Measurements from ENCODE around the gene PTH2R. TPM values are rescaled to one million over a fixed set of nuclear protein-coding genes. Genes with fewer than 3 reads are reported as not detected.

The PTH2R gene
- total RNA-seq, 1 experiment from 2014 or later: 0.12 TPM

GRCh38 chr2:208379192-208379591, 27.4 kb upstream of the PTH2R start:
- Histone ChIP-seq H3K9ac (ENCODE audit: low read length) (no peak overlapping the region), H3K4me3 (replicated peaks in 1 of 2; ENCODE audit: low read depth in 1 of 2, low read length in 2 of 2) (no peak overlapping the region), H3K27ac (ENCODE audit: low read depth, low read length) (no peak overlapping the region), H3K4me2 (ENCODE audit: low read length) (no peak overlapping the region), H3K9me2 (ENCODE audit: insufficient read depth) (no peaks in the 10 kb centered on the region), H3K9me3 (ENCODE audit: control insufficient read depth in 1 of 2, insufficient read depth in 1 of 2, low read depth in 1 of 2, low read length in 2 of 2) (no peaks in the 10 kb centered on the region), H3K4me1 (ENCODE audit: control insufficient read depth in 1 of 2, insufficient read depth in 2 of 2, low read length in 2 of 2) (no peaks in the 10 kb centered on the region), H3K27me3 (ENCODE audit: insufficient read depth, low read length) (0 out of 2 replicates have a peak, but pooled peaks cover 3% of the 10 kb centered on the region), H3K79me2 (ENCODE audit: insufficient read depth, low read length) (no peaks in the 10 kb centered on the region), H4K20me1 (ENCODE audit: insufficient read depth) (no peaks in the 10 kb centered on the region), H2AFZ (ENCODE audit: low read depth, low read length, poor library complexity, severe bottlenecking) (no peak overlapping the region), H3K36me3 (ENCODE audit: control insufficient read depth in 1 of 2, insufficient read depth in 2 of 2, low read length in 2 of 2) (no peaks in the 10 kb centered on the region)
- intact Hi-C loops (cut with micrococcal nuclease): no loop called here
- CTCF ChIA-PET: no interaction called here
- TF ChIP-seq JUND (IDR thresholded peaks at IDR 0.05): no peak
- TF ChIP-seq ELF1 (IDR thresholded peaks at IDR 0.05; ENCODE audit: borderline replicate concordance, low read depth): no peak
- no peak for TF ChIP-seq POLR2AphosphoS5 (IDR thresholded peaks at IDR 0.05; ENCODE audit: low read depth, low read length)
- no peak for TF ChIP-seq MAX (IDR thresholded peaks at IDR 0.05)
- no peak for TF ChIP-seq SIN3A (IDR thresholded peaks at IDR 0.05; ENCODE audit: low read depth)
- TF ChIP-seq ZBTB33 (IDR thresholded peaks at IDR 0.05; ENCODE audit: extremely low read depth, insufficient replicate concordance, low read length): no peak
- TF ChIP-seq CEBPB (IDR thresholded peaks at IDR 0.05; ENCODE audit: low read depth): no peak
- no peak for TF ChIP-seq YY1 (IDR thresholded peaks at IDR 0.05; ENCODE audit: extremely low read depth, insufficient replicate concordance, low read depth, low read length)
- no peak for TF ChIP-seq RAD21 (IDR thresholded peaks at IDR 0.05; ENCODE audit: low read depth)
- no peak for TF ChIP-seq ZFX (IDR thresholded peaks at IDR 0.05)
- no peak for TF ChIP-seq ATF3 (IDR thresholded peaks at IDR 0.05)
- no peak for TF ChIP-seq FOSL1 (IDR thresholded peaks at IDR 0.05; ENCODE audit: low read depth)
- TF ChIP-seq REST (IDR thresholded peaks at IDR 0.05; ENCODE audit: low read depth): no peak
- no peak for TF ChIP-seq CTCF (IDR thresholded peaks at IDR 0.05 in 2 of 3, conservative IDR thresholded peaks at IDR 0.05 in 1 of 3; ENCODE audit: borderline replicate concordance in 1 of 3, insufficient read depth in 1 of 3, low read depth in 2 of 3, low read length in 2 of 3)
- no peak for TF ChIP-seq ZNF274 (IDR thresholded peaks at IDR 0.05; ENCODE audit: low read depth, low read length)
- RAD21 ChIA-PET (ENCODE audit: low non-redundant PET in 1 of 2, low total read pairs in 2 of 2, uncharacterized antibody in 2 of 2, unreplicated experiment in 2 of 2): no interaction called here
- ATAC-seq (no peak), DNase-seq (ENCODE audit: low read depth, low spot score) (no peak)
- no TSS peak for BruUV-seq (replicated peaks)
- POLR2A ChIA-PET: no interaction called here

All from HCT116 (cell line).